GM12892 (cell line): ENCODE data around the gene RNF207.

Experiments
- DNase-seq: peaks from one replicate; pipeline ENCODE4 v3.0.0; 2011; ENCODE audit not compliant: insufficient read length
- FAIRE-seq: peaks from 2 replicates; lab custom pipeline; 2011; peaks lifted over from hg19 to GRCh38; lab: Jason Lieb, UNC
- POLR2A ChIP-seq: IDR thresholded peaks from 2 replicates; pipeline ENCODE4 v1.6.1; 2011; ENCODE audit warnings: low read depth, low read length, control low read depth
- POLR2AphosphoS5 ChIP-seq: IDR thresholded peaks from 2 replicates; pipeline ENCODE4 v1.6.1; 2011; ENCODE audit warnings: low read depth, low read length, control low read depth
- TAF1 ChIP-seq: IDR thresholded peaks from 2 replicates; pipeline ENCODE4 v1.6.1; 2011; ENCODE audit warnings: low read depth, mild to moderate bottlenecking, control low read depth, low read length, borderline replicate concordance

The RNF207 gene

DNA sequence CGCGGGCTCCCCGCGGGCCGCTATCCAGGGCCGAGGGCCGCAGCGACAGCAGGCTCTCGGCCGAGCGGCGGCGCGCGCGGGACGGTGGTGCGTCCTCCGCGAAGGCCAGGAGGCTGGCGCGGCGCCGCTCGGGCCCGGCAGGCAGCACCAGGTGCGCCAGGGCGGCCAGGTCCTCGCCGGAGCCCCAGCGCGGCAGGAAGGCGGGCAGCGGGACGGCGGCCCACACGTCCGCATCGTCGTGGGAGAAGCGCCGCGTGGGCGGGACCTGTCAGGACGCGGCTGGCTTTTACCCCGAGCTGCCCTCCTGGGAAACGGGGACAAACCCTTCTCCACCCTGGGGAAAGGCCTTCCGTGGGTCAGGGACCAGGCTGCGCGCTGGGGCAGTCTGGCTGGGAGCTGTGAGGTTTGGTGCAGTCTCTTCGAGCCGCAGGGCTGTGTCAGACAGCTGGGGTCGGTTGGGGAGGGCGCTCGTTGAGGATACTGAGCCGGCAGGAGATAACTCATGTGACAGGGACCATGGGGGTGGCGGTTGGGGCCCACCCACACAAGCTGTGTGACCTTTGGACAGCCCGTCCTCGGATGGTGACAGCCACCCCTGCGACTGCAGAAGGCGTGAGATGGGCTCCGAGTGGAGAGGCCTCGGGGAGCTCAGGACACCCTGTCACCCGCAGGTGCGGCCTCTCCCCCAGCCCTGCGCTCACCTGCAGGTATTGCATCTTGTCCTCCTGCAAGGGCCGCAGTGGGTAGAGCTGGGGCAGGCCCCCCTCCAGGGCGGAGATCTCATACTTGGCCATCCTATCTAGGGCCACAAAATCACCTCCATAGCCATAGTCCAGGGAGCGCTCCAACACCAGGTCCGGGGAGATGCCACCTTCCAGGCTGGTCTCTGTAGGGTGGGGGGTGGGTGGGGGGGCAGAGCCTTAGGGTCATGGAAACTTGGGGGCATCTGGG lies 44.1 kb downstream of the RNF207 start:
- DNase-seq, result no peak
- TF ChIP-seq POLR2A, result no peak
- TF ChIP-seq TAF1, result no peak
- no peak for TF ChIP-seq POLR2AphosphoS5
- FAIRE-seq, result no peak

- no peak for FAIRE-seq
- DNase-seq, result no peak
- TF ChIP-seq POLR2A, result no peak
- TF ChIP-seq TAF1, result no peak
- TF ChIP-seq POLR2AphosphoS5, result no peak
These were observed 45.3 kb downstream of the RNF207 start for GRCh38 chr1:6251233-6251632.

DNA sequence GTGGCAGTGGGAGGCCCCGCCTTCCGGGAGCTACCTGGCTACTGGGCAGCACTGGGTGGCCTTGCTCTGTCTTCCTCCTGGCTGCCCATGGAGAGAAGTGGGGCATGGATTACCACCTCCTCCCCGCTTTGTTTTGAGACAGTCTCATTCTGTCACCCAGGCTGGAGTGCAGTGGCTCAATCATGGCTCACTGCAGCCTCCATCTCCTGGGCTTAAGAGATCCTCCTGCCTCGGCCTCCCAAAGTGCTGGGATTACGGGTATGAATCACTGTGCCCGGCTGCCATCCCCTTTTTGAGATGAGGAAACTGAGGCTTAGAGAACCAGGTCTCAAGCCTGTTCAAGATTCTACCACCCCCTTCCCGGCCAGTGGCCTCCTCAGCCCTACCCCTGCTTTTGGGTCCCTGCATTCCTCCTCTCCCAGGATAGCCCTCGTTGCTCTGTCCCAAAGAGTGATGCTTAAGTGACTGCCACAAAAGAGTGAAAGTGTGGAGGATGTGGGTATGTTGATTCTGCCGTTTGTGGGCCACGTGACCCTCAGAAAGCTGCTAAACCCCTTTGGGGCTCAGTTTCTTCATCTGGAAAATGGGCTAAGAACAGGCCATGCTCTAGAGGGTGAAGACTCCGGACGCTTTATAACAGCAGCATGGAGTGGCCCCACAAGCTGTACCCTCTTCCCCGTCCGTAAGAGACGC lies 45.9 kb downstream of the RNF207 start:
- DNase-seq (no peak), FAIRE-seq (no peak)
- no peak for TF ChIP-seq POLR2AphosphoS5
- TF ChIP-seq POLR2A, result no peak
- no peak for TF ChIP-seq TAF1

DNA sequence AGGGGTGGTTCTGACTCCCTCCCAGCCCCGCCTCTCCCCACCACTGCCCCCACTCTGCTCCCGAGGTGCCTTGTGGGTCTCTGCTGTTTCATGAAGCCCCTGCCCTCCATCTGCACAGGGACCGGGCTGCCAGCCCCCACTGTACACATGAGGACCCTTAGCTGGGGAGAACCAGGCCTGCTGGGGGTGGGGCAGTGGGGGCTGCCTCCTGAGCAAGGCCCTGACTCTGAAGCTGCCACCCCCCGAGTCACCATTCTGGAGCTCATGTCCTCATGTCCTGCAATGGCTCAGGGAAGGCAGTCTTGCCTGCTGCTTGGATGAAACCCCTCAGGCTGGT lies 46.4 kb downstream of the RNF207 start:
- no peak for DNase-seq
- no peak for FAIRE-seq
- TF ChIP-seq POLR2A, result no peak
- no peak for TF ChIP-seq TAF1
- no peak for TF ChIP-seq POLR2AphosphoS5

DNA sequence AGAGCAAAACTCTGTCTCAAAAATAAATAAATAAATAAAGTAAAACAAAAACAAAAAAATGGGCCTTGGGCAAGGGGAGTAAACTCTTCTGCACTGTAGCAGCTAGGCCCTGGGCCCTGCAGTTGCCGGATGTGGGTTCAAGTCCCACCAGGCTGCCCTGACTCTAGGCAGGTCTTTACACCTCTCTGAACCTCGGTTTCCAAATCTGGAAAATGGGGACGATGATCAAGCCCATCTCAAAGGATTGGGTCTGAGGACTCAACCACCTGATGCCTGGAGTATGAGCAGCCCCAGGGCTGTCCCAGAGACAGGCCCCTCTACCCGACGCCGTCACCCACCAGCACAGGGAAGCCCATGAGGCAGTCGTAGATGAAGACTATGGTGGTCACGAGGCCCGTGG lies 47.5 kb downstream of the RNF207 start:
- no peak for DNase-seq
- no peak for FAIRE-seq

DNA sequence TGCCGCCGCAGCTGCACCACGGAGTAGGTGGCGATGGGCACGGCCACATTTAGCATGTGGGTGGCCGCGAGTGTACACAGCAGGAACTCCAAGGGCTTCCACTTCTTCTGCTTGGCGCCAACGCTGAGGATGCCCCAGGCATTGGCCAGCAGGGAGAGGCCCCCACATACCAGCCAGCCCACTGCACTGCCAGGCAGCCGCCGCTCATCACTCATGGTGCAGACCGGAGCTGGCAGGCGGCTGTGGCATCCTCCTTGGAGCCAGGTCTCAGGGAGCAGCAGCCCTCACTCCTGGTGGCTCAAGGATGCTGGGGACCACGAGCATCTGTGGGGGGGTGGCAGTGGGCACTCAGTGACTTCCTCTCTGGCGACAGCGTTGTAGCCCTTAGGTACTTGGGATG lies 48.8 kb downstream of the RNF207 start:
- no peak for DNase-seq
- no peak for FAIRE-seq
- TF ChIP-seq TAF1 (no peak), POLR2AphosphoS5 (no peak), POLR2A (no peak)

More for the DNA sequence above, 47.5 kb downstream of the RNF207 start:
- TF ChIP-seq TAF1 (no peak), POLR2AphosphoS5 (no peak), POLR2A (no peak)

DNA sequence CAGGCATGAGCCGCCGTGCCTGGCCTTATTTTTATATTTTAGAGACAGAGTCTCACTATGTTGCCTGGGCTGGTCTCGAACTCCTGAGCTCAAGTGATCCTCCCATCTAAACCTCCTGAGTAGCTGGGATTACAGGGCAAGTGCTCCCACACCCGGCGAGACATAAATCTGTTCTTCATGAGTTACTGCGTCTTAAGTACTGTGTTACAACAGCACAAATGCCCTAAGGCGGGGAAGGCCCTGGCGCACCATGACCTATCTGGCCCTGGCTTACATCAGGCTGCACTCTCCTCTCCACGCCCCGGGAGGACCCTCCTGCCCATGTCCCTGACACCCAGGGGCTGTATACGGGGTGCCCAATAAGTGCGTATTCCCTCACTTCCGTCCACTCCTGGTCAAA lies 50.7 kb downstream of the RNF207 start:
- no peak for FAIRE-seq
- no peak for TF ChIP-seq TAF1
- no peak for TF ChIP-seq POLR2AphosphoS5
- no peak for TF ChIP-seq POLR2A
- no peak for DNase-seq

GRCh38 chr1:6257541-6258069 lies 51.7 kb downstream of the RNF207 start:
- no peak for TF ChIP-seq POLR2A
- TF ChIP-seq POLR2AphosphoS5, result no peak
- TF ChIP-seq TAF1, result no peak
- no peak for FAIRE-seq
- DNase-seq, result no peak

- DNase-seq, result no peak
- FAIRE-seq, result no peak
- TF ChIP-seq POLR2AphosphoS5, result no peak
- no peak for TF ChIP-seq TAF1
- no peak for TF ChIP-seq POLR2A
These were observed 52.8 kb downstream of the RNF207 start for GRCh38 chr1:6258675-6259074.

GRCh38 chr1:6259491-6260362 lies 53.8 kb downstream of the RNF207 start:
- DNase-seq (peak; percentile 89), FAIRE-seq (peak; percentile 77)
- TF ChIP-seq POLR2A, result no peak
- no peak for TF ChIP-seq POLR2AphosphoS5
- no peak for TF ChIP-seq TAF1

DNA sequence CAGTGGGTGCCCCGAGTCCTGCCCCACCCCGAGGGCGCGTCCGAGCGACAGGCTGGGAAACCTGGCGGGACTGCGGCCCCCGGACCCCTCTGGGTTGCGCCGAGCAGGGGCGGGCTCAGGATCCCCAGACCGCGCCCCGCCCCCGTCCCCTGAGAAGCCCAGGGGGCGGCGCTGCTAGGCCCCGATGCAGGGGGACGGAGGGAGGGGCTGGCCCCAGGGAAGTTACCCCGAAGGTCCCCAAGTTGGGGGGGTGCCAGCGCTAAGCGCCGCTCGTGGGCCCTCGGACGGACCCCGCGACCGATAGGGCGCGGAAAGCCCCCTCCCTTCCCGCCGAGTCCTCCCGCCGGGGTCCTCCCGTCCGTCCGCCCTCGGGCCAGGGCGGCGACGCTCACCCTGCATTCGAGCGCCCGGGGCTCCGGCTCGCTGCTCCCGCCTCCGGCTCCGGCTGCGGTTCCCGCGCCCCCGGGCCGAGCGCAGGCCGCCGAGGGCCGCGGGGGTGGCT lies 54.6 kb downstream of the RNF207 start:
- TF ChIP-seq POLR2A (no peak), TAF1 (no peak), POLR2AphosphoS5 (no peak)
- peak; percentile 50 for DNase-seq
- FAIRE-seq, result no peak
